ENCODE measurements around the gene PRR33. TPM values are rescaled to one million over a fixed set of nuclear protein-coding genes. Genes with fewer than 3 reads are reported as not detected.

PRR33 gene
- total RNA-seq, 1 experiment from 2014 or later: not detected

DNA sequence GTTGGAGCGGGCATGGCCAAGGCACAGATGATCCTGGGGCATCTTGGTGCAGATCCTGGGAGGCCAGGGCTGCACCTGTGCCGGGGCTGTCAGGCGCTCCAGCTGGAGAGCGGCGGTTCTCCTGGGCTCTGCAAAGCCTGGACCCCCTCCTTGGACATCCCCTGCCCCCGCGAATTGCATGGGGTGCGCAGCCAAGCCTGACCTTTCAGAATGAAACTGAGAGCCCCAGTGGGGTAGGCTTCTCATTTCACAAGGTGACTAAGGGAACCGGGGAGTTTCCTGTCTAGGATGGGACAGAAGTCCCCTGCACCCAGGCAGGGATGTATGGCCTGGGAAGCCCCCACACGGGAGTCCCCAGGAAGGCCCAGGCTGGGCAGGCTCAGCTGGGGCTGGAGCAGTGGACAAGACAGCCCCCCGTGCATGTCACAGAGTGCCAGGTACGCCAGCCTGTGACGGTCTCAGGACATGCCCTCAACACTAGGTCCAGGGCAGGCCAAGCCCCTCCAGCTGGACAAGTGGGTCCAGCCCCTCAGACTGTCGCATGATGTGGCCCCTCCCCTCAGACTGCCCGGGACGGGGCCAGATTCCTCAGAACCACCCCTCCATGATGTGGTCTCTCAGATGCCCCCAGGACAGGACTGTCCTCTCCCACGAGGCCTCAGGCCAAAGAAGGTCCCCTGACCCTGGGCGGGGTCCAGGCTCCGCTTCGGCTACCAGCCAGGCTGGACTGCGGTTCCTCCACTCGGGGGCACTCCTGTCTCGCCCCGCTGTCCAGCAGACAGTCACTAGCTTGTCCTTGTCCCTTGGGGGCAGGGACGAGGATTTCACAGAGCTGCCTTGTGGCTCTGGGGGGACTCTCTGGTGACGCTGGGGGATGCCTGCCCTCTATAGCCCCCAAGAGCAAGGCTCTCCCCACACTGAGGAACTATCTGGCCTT lies 36.5 kb downstream of the PRR33 start:
- Histone ChIP-seq H3K4me3 (ENCODE audit: low read length) (no peak overlapping the region), H3K27me3 (ENCODE audit: low read length) (no peaks in the 10 kb centered on the region), H3K79me2 (ENCODE audit: low read length) (no peaks in the 10 kb centered on the region), H4K20me1 (ENCODE audit: low read length) (no peaks in the 10 kb centered on the region), H3K9me3 (ENCODE audit: low read length) (no peaks in the 10 kb centered on the region), H3K36me3 (ENCODE audit: low read depth, low read length) (no peaks in the 10 kb centered on the region), H2AFZ (ENCODE audit: low read length) (no peak overlapping the region), H3K9ac (ENCODE audit: low read length) (no peak overlapping the region), H3K27ac (ENCODE audit: low read length) (no peak overlapping the region), H3K4me2 (ENCODE audit: low read length) (no peak overlapping the region), H3F3A (ENCODE audit: low read length, unreplicated experiment) (no peaks in the 10 kb centered on the region), H3K4me1 (ENCODE audit: insufficient read depth, low read length) (no peaks in the 10 kb centered on the region), H3K9me2 (replicated peaks; ENCODE audit: low read length) (no peaks in the 10 kb centered on the region)
- no TSS peak for BruUV-seq (replicated peaks)
- TF ChIP-seq, protein P1, sequence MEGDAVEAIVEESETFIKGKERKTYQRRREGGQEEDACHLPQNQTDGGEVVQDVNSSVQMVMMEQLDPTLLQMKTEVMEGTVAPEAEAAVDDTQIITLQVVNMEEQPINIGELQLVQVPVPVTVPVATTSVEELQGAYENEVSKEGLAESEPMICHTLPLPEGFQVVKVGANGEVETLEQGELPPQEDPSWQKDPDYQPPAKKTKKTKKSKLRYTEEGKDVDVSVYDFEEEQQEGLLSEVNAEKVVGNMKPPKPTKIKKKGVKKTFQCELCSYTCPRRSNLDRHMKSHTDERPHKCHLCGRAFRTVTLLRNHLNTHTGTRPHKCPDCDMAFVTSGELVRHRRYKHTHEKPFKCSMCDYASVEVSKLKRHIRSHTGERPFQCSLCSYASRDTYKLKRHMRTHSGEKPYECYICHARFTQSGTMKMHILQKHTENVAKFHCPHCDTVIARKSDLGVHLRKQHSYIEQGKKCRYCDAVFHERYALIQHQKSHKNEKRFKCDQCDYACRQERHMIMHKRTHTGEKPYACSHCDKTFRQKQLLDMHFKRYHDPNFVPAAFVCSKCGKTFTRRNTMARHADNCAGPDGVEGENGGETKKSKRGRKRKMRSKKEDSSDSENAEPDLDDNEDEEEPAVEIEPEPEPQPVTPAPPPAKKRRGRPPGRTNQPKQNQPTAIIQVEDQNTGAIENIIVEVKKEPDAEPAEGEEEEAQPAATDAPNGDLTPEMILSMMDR (conservative IDR thresholded peaks at IDR 0.05; ENCODE audit: low read depth, low read length): no peak
- ChIA-PET CTCF (no interaction called here), POLR2A (ENCODE audit: unreplicated experiment) (no interaction called here)
- intact Hi-C loops (cut with micrococcal nuclease): no loop called here
- DNase-seq (no peak), ATAC-seq (no peak)

DNA sequence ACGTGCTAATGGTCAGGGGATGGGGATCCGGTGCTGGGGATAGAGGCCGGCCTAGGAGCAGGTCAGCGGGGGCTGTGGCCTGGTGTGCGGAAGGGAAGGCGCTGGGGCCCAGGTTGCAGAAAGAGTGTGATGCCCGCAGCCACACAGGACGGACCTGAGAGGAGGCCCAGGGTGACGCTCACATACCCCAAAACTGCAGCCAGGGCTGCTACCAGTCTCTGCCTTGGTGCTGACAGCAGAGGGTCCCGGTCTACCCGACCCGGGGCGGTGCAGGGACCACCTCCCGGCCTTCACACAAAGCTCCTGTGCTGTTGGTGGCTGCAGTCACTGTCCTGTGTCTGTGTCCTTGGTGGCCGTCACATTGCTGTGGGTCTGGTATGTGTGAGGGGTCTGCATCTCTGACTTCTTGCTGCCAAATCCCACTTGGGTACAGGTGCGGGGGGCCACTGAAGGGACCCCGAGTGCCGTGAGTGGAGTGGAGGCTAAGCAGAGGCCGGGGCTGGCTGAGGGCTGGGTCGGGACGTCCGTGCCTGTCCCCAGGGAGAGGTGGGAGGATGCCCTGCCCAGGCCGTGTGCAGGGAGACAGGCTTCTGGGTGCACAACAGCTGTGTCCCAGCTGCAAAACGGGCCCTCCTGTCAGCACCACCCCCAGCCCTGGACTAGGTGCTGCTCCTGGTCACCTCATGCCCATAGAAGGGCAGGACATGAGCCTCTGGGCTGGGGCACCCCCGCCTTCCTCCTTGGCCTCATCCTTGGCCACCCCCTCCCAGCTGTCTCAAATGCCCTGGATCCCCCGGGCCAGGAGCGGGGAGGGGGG lies 37.4 kb downstream of the PRR33 start:
- H3K4me3 ChIP-seq (ENCODE audit: low read length): no peak overlapping the region
- ATAC-seq: no peak
- no peaks in the 10 kb centered on the region for H3K9me3 ChIP-seq (ENCODE audit: low read length)
- no peak overlapping the region for H3K27ac ChIP-seq (ENCODE audit: low read length)
- intact Hi-C loops (cut with micrococcal nuclease): no loop called here
- no peaks in the 10 kb centered on the region for H3K36me3 ChIP-seq (ENCODE audit: low read depth, low read length)
- H3K9me2 ChIP-seq (replicated peaks; ENCODE audit: low read length): no peaks in the 10 kb centered on the region
- no peak for TF ChIP-seq EZH2phosphoT487 (IDR thresholded peaks at IDR 0.05; ENCODE audit: borderline replicate concordance, low read length)
- TF ChIP-seq, protein P1 (conservative IDR thresholded peaks at IDR 0.05; ENCODE audit: low read depth, low read length): no peak
- TF ChIP-seq EZH2 (IDR thresholded peaks at IDR 0.05; ENCODE audit: low read length, unreplicated experiment): no peak
- H3K4me2 ChIP-seq (ENCODE audit: low read length): no peak overlapping the region
- DNase-seq: no peak
- H3K9ac ChIP-seq (ENCODE audit: low read length): no peak overlapping the region
- H3K4me1 ChIP-seq (ENCODE audit: insufficient read depth, low read length): no peaks in the 10 kb centered on the region
- ChIA-PET POLR2A (ENCODE audit: unreplicated experiment) (no interaction called here), CTCF (no interaction called here)
- no peaks in the 10 kb centered on the region for H4K20me1 ChIP-seq (ENCODE audit: low read length)
- no peaks in the 10 kb centered on the region for H3K27me3 ChIP-seq (ENCODE audit: low read length)
- no TSS peak for BruUV-seq (replicated peaks)
- no peaks in the 10 kb centered on the region for H3K79me2 ChIP-seq (ENCODE audit: low read length)
- no peaks in the 10 kb centered on the region for H3F3A ChIP-seq (ENCODE audit: low read length, unreplicated experiment)
- H2AFZ ChIP-seq (ENCODE audit: low read length): no peak overlapping the region
